ENCODE results near the gene SNTB2.
"Not testable (repeated sequence)": the region's sequence is repeated elsewhere in the genome, so short reads cannot be mapped to it uniquely, and the experiment has no call there.

Gene SNTB2

GRCh38 chr16:69294051-69294450 is 107.1 kb downstream of the SNTB2 start:
- no peak for DNase-seq

- DNase-seq, result not testable (repeated sequence)
Observed at GRCh38 chr16:69296771-69297170, 109.8 kb downstream of the SNTB2 start.

- DNase-seq, result no peak
Observed at GRCh38 chr16:69298261-69298660, 111.3 kb downstream of the SNTB2 start.

GRCh38 chr16:69301187-69301586 is 114.2 kb downstream of the SNTB2 start:
- DNase-seq, result no peak

GRCh38 chr16:69301861-69302260 is 114.9 kb downstream of the SNTB2 start:
- DNase-seq, result no peak

GRCh38 chr16:69302301-69302700 is 115.3 kb downstream of the SNTB2 start:
- no peak for DNase-seq

GRCh38 chr16:69306031-69306430 is 119.1 kb downstream of the SNTB2 start:
- no peak for DNase-seq

GRCh38 chr16:69307091-69307490 is 120.1 kb downstream of the SNTB2 start:
- no peak for DNase-seq

GRCh38 chr16:69307856-69308255 is 120.9 kb downstream of the SNTB2 start:
- DNase-seq, result no peak

- no peak for DNase-seq
Observed at GRCh38 chr16:69309316-69309715, 122.4 kb downstream of the SNTB2 start.

- DNase-seq, result peak; percentile 95
Observed at GRCh38 chr16:69310653-69311532, 123.9 kb downstream of the SNTB2 start, which contains the start of gene VPS4A. Gene VPS4A (plus strand): TSS chr16:69311350. CDS start chr16:69311512, 162 bp downstream.

GRCh38 chr16:69311533-69312387 is 124.8 kb downstream of the SNTB2 start:
- DNase-seq, result no peak

GRCh38 chr16:69313469-69313868 is 126.5 kb downstream of the SNTB2 start:
- DNase-seq, result no peak

GRCh38 chr16:69314534-69314933 is 127.6 kb downstream of the SNTB2 start:
- no peak for DNase-seq

- no peak for DNase-seq
Observed at GRCh38 chr16:69315486-69316311, 128.7 kb downstream of the SNTB2 start.

GRCh38 chr16:69316595-69317034 is 129.7 kb downstream of the SNTB2 start:
- no peak for DNase-seq

GRCh38 chr16:69318177-69318910 is 131.4 kb downstream of the SNTB2 start:
- no peak for DNase-seq

- no peak for DNase-seq
Observed at GRCh38 chr16:69318911-69319289, 131.9 kb downstream of the SNTB2 start.

GRCh38 chr16:69319381-69319780 is 132.4 kb downstream of the SNTB2 start:
- no peak for DNase-seq

- no peak for DNase-seq
Observed at GRCh38 chr16:69319826-69320739, 133.1 kb downstream of the SNTB2 start.

GRCh38 chr16:69320740-69321073 is 133.7 kb downstream of the SNTB2 start:
- no peak for DNase-seq
